ENCODE measurements around the gene PIH1D2.

Gene PIH1D2

DNA sequence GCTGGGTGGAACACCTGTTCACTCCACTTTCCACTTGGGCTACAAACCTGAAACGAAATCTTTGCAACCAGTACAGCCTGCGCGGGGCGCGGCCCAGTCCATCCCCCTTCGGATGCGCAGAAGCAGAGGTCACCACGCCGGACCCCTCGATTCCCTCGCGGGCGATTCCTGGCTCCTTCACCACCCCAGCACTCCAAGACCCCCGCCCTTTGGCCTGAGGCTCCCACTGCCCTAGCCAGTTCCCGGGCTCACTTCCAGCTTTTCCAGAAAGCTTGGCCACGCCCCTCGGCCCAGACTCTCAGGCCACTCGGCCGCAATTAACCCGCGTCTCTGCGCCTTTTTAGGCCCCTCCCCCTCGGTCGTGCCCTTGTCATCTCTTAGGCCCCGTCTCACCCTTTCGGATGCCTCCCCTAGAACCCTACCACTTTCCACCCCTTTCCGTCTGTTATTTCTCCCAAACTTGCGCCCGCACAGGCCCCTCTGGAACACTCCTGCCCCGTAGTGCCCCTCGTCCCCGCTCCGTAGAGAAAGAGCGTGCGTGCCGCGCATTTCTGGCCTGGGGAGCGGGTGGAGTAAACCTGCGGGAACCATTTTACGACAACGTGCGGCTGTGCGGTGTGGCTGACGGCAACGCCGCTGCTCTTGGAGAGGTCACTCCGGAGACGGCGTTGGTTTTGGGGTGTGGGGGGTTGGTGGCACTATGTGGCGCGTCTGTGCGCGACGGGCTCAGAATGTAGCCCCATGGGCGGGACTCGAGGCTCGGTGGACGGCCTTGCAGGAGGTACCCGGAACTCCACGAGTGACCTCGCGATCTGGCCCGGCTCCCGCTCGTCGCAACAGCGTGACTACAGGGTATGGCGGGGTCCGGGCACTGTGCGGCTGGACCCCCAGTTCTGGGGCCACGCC is 48.8 kb downstream of the PIH1D2 start, which contains the start of gene DLAT (continued):
- TF ChIP-seq, protein P1, sequence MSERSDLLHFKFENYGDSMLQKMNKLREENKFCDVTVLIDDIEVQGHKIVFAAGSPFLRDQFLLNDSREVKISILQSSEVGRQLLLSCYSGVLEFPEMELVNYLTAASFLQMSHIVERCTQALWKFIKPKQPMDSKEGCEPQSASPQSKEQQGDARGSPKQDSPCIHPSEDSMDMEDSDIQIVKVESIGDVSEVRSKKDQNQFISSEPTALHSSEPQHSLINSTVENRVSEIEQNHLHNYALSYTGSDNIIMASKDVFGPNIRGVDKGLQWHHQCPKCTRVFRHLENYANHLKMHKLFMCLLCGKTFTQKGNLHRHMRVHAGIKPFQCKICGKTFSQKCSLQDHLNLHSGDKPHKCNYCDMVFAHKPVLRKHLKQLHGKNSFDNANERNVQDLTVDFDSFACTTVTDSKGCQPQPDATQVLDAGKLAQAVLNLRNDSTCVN (tag by site-specific recombination; optimal IDR thresholded peaks at IDR 0.05) = peak; percentile 84
- TF ChIP-seq KLF16 (tag by site-specific recombination; IDR thresholded peaks at IDR 0.05) (peak; percentile 91), ZNF624 (tag by site-specific recombination; IDR thresholded peaks at IDR 0.05) (no peak), ZIC2 (tag by site-specific recombination; IDR thresholded peaks at IDR 0.05) (peak; percentile 63), ZNF112 (tag by site-specific recombination; IDR thresholded peaks at IDR 0.05) (no peak), ZNF768 (tag by site-specific recombination; IDR thresholded peaks at IDR 0.05) (no peak), OSR2 (tag by site-specific recombination; IDR thresholded peaks at IDR 0.05) (no peak), ZNF248 (tag by site-specific recombination; IDR thresholded peaks at IDR 0.05) (no peak), FEZF1 (tag by site-specific recombination; IDR thresholded peaks at IDR 0.05) (0 out of 2 replicates have a peak, but pooled peaks have one; percentile 23), ZEB2 (tag by site-specific recombination; IDR thresholded peaks at IDR 0.05) (peak; percentile 68; the same call in 1 of the 2 replicates), ZNF501 (tag by site-specific recombination; IDR thresholded peaks at IDR 0.05) (peak; percentile 69; the same call in 1 of the 2 replicates), ZNF585B (tag by site-specific recombination; IDR thresholded peaks at IDR 0.05) (no peak), ZNF138 (tag by site-specific recombination; IDR thresholded peaks at IDR 0.05; ENCODE audit: borderline replicate concordance) (no peak), ZNF423 (tag by site-specific recombination; IDR thresholded peaks at IDR 0.05) (no peak; the same call in 1 of the 2 replicates), ZNF239 (tag by site-specific recombination; IDR thresholded peaks at IDR 0.05) (no peak), ZNF169 (tag by site-specific recombination; IDR thresholded peaks at IDR 0.05) (no peak), ZNF140 (tag by site-specific recombination; IDR thresholded peaks at IDR 0.05) (no peak), MYNN (tag by site-specific recombination; IDR thresholded peaks at IDR 0.05; ENCODE audit: borderline replicate concordance) (no peak), ZNF791 (tag by site-specific recombination; IDR thresholded peaks at IDR 0.05) (no peak), ZNF792 (tag by site-specific recombination; IDR thresholded peaks at IDR 0.05) (0 out of 2 replicates have a peak, but pooled peaks have one; percentile 65), ZNF549 (tag by site-specific recombination; IDR thresholded peaks at IDR 0.05) (no peak)
- TF ChIP-seq, protein P2, sequence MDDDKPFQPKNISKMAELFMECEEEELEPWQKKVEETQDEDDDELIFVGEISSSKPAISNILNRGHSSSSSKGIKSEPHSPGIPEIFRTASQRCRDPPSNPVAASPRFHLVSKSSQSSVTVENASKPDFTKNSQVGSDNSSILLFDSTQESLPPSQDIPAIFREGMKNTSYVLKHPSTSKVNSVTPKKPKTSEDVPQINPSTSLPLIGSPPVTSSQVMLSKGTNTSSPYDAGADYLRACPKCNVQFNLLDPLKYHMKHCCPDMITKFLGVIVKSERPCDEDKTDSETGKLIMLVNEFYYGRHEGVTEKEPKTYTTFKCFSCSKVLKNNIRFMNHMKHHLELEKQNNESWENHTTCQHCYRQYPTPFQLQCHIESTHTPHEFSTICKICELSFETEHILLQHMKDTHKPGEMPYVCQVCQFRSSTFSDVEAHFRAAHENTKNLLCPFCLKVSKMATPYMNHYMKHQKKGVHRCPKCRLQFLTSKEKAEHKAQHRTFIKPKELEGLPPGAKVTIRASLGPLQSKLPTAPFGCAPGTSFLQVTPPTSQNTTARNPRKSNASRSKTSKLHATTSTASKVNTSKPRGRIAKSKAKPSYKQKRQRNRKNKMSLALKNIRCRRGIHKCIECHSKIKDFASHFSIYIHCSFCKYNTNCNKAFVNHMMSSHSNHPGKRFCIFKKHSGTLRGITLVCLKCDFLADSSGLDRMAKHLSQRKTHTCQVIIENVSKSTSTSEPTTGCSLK (tag by site-specific recombination; IDR thresholded peaks at IDR 0.05) = no peak
- TF ChIP-seq, protein P3, sequence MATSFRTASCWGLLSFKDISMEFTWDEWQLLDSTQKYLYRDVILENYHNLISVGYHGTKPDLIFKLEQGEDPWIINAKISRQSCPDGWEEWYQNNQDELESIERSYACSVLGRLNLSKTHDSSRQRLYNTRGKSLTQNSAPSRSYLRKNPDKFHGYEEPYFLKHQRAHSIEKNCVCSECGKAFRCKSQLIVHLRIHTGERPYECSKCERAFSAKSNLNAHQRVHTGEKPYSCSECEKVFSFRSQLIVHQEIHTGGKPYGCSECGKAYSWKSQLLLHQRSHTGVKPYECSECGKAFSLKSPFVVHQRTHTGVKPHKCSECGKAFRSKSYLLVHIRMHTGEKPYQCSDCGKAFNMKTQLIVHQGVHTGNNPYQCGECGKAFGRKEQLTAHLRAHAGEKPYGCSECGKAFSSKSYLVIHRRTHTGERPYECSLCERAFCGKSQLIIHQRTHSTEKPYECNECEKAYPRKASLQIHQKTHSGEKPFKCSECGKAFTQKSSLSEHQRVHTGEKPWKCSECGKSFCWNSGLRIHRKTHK (tag by site-specific recombination; IDR thresholded peaks at IDR 0.05) = no peak
- TF ChIP-seq, protein P4, sequence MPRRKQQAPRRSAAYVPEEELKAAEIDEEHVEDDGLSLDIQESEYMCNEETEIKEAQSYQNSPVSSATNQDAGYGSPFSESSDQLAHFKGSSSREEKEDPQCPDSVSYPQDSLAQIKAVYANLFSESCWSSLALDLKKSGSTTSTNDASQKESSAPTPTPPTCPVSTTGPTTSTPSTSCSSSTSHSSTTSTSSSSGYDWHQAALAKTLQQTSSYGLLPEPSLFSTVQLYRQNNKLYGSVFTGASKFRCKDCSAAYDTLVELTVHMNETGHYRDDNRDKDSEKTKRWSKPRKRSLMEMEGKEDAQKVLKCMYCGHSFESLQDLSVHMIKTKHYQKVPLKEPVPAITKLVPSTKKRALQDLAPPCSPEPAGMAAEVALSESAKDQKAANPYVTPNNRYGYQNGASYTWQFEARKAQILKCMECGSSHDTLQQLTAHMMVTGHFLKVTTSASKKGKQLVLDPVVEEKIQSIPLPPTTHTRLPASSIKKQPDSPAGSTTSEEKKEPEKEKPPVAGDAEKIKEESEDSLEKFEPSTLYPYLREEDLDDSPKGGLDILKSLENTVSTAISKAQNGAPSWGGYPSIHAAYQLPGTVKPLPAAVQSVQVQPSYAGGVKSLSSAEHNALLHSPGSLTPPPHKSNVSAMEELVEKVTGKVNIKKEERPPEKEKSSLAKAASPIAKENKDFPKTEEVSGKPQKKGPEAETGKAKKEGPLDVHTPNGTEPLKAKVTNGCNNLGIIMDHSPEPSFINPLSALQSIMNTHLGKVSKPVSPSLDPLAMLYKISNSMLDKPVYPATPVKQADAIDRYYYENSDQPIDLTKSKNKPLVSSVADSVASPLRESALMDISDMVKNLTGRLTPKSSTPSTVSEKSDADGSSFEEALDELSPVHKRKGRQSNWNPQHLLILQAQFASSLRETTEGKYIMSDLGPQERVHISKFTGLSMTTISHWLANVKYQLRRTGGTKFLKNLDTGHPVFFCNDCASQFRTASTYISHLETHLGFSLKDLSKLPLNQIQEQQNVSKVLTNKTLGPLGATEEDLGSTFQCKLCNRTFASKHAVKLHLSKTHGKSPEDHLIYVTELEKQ (tag by site-specific recombination; IDR thresholded peaks at IDR 0.05; ENCODE audit: borderline replicate concordance) = no peak
- TF ChIP-seq, protein P5, sequence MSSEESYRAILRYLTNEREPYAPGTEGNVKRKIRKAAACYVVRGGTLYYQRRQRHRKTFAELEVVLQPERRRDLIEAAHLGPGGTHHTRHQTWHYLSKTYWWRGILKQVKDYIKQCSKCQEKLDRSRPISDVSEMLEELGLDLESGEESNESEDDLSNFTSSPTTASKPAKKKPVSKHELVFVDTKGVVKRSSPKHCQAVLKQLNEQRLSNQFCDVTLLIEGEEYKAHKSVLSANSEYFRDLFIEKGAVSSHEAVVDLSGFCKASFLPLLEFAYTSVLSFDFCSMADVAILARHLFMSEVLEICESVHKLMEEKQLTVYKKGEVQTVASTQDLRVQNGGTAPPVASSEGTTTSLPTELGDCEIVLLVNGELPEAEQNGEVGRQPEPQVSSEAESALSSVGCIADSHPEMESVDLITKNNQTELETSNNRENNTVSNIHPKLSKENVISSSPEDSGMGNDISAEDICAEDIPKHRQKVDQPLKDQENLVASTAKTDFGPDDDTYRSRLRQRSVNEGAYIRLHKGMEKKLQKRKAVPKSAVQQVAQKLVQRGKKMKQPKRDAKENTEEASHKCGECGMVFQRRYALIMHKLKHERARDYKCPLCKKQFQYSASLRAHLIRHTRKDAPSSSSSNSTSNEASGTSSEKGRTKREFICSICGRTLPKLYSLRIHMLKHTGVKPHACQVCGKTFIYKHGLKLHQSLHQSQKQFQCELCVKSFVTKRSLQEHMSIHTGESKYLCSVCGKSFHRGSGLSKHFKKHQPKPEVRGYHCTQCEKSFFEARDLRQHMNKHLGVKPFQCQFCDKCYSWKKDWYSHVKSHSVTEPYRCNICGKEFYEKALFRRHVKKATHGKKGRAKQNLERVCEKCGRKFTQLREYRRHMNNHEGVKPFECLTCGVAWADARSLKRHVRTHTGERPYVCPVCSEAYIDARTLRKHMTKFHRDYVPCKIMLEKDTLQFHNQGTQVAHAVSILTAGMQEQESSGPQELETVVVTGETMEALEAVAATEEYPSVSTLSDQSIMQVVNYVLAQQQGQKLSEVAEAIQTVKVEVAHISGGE (tag by site-specific recombination; conservative IDR thresholded peaks at IDR 0.05; ENCODE audit: low read depth) = peak; percentile 89
- TF ChIP-seq, protein P6, sequence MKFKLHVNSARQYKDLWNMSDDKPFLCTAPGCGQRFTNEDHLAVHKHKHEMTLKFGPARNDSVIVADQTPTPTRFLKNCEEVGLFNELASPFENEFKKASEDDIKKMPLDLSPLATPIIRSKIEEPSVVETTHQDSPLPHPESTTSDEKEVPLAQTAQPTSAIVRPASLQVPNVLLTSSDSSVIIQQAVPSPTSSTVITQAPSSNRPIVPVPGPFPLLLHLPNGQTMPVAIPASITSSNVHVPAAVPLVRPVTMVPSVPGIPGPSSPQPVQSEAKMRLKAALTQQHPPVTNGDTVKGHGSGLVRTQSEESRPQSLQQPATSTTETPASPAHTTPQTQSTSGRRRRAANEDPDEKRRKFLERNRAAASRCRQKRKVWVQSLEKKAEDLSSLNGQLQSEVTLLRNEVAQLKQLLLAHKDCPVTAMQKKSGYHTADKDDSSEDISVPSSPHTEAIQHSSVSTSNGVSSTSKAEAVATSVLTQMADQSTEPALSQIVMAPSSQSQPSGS (tag by site-specific recombination; IDR thresholded peaks at IDR 0.05; ENCODE audit: low read depth) = 0 out of 2 replicates have a peak, but pooled peaks have one; percentile 3
